Thyroid gland (tissue), 4 donors: ENCODE results near the gene TSNAX.

Experiments used
- CTCF ChIP-seq, 6 experiments: fragments of 200-600 bp in 3 of 6; fragments of 450-650 bp in 3 of 6; sonication (generic) in 3 of 6; IDR thresholded peaks; one replicate each; pipeline ENCODE4 v1.5.1; 2016 to 2019; ENCODE audit warnings: antibody characterized with exemption in 6 of 6, mild to moderate bottlenecking in 2 of 6, inconsistent platforms in 1 of 6, moderate library complexity in 1 of 6
- POLR2A ChIP-seq, 2 donors: fragments of 450-650 bp; IDR thresholded peaks; one replicate each; pipeline ENCODE4 v1.6.1; 2017; ENCODE audit warnings: antibody characterized with exemption in 2 of 2, mild to moderate bottlenecking in 2 of 2, moderate library complexity in 1 of 2

GRCh38 chr1:231493421-231494185, 34.9 kb upstream of the TSNAX start:
- TF ChIP-seq CTCF (IDR thresholded peaks at IDR 0.05), result no peak
- TF ChIP-seq POLR2A (IDR thresholded peaks at IDR 0.05), result no peak
